Epithelial cell of esophagus (primary cell): ENCODE results near the gene LRIT2.

Experiments
- DNase-seq: peaks from one replicate; pipeline ENCODE4 v3.0.0; 2010; ENCODE audit warnings: low read depth
- H3K4me3 ChIP-seq: 2 replicates; pipeline ENCODE4 v1.5.1; 2011; ENCODE audit warnings: mild to moderate bottlenecking, low read length, control low read depth
- CTCF ChIP-seq: IDR thresholded peaks from 2 replicates; pipeline ENCODE4 v1.5.1; 2011; ENCODE audit warnings: low read depth, mild to moderate bottlenecking, low read length, control low read depth, inconsistent platforms; ENCODE audit not compliant: insufficient read depth; ENCODE audit errors: missing control alignments

The LRIT2 gene

GRCh38 chr10:84232376-84232775 lies 7.0 kb upstream of the LRIT2 start:
- TF ChIP-seq CTCF = no peak
- no peak for DNase-seq
- no peak overlapping the region for H3K4me3 ChIP-seq

GRCh38 chr10:84230359-84230758 lies 5.0 kb upstream of the LRIT2 start:
- TF ChIP-seq CTCF = no peak
- DNase-seq = no peak

GRCh38 chr10:84227810-84228209 lies 2.5 kb upstream of the LRIT2 start:
- no peak for TF ChIP-seq CTCF
- no peak for DNase-seq
- no peak overlapping the region for H3K4me3 ChIP-seq

More at GRCh38 chr10:84230359-84230758, 5.0 kb upstream of the LRIT2 start:
- no peak overlapping the region for H3K4me3 ChIP-seq

- H3K4me3 ChIP-seq = no peak overlapping the region
- DNase-seq = no peak
- TF ChIP-seq CTCF = no peak
Measured at GRCh38 chr10:84226616-84227015, 1.3 kb upstream of the LRIT2 start.

- TF ChIP-seq CTCF = no peak
- DNase-seq = peak; percentile 21
- H3K4me3 ChIP-seq = no peak overlapping the region
Measured at GRCh38 chr10:84224411-84225028, 824 bp downstream of the LRIT2 start.

- DNase-seq = no peak
- H3K4me3 ChIP-seq = no peak overlapping the region
- no peak for TF ChIP-seq CTCF
Measured at GRCh38 chr10:84221916-84222315, 3.4 kb downstream of the LRIT2 start.

GRCh38 chr10:84217746-84218145 lies 7.6 kb downstream of the LRIT2 start:
- no peak for TF ChIP-seq CTCF
- no peak overlapping the region for H3K4me3 ChIP-seq
- DNase-seq = no peak
